Left renal cortex interstitium (tissue), 4 donors: ENCODE data around the gene TBC1D7. TPM values are rescaled to one million over a fixed set of nuclear protein-coding genes. Genes with fewer than 3 reads are reported as not detected.

Source experiments
- DNase-seq, 4 donors: peaks; one replicate each; pipeline ENCODE4 v3.0.0-alpha.2; 2013; ENCODE audit warnings: low read depth in 4 of 4, low spot score in 2 of 4, missing footprints in 1 of 4
- polyA plus RNA-seq, 4 donors: library from polyadenylated mRNA; unstranded; fragments of 120-200 nt; gene quantifications; one replicate each; pipeline ENCODE4 v1.2.1, GENCODE V29; 2013; ENCODE audit not compliant: insufficient read length in 4 of 4

TBC1D7 gene
- 10 to 100 TPM; 26.2 to 42.4 (median 38.5) TPM for polyA plus RNA-seq

DNA sequence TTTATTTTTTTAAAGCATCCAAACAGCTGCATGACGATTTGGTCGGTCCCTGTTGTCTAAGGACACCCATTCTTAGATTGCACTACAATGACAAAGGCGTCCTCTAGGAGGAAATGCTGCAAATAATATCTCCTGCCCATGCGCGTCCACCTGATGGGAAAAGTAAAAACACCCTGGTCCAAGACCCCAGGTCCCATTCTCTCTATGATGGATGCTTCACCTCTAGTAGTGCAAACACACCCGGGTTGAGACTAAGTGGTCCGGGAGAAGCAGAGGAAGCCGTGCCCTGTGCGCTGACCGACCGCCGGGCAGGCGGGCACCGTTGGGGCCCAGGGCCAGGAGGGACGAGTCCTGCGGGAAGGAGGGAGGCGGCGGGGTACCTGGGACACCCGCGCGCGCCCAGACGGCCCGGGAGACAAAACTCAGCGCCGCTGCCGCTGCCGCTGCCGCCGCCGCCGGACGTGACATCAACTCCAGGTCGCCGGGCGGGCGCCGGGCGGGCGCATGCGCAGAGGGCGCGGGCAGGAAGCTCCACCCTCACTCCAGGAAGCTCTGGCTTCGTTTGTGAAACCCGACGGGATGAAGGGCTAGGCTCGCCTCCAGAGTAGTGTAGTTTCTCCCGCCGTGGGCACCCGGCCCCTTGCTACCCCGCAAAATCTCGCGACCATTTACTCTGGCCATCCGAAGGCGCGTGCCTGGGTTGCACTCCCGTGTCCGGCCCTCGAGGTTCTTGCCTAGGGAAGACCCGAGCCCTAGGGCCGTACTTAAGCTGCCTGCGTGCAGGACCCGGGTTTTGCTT, at the start of gene TBC1D7:
TSS of gene TBC1D7 (minus strand) at position 462 of the 799 bp plus-strand sequence. CDS start 1,639 bp downstream, outside the sequence.
- DNase-seq = peak; percentile 75 to 82 (median 79)

DNA sequence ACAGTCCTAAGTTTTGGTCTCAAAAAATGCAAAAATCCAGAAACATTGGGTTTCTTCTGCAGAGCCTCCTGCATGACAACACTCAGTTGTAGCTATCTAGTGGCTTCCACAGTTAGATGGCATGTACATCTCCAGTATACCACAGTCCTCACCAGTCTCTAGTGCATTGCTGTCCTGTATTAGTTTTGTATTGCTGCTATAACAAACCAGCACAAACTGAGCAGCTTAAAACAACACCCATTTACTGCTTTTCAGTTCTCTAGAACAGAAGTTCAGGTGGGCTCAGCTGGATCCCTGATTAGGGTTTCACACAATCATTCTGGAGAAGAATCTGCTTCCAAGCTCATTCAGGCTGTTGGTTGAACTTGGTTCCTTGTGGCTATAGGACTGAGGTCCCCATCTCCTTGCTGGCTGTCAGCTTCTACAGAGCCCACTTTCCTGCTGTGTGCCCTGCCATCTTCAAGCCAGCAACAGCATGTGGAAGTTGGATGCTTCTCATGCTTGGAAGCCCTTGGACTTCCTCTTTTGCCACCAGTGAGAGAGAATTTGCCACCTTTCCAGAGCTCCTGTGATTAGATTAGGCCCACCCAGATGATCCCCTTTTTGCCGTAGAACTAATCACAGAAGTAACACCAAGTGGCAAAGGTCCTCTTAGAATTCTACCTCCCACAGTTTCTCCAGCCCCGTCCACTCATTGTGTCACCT, 48.9 kb upstream of the TBC1D7 start:
- DNase-seq = no peak

DNA sequence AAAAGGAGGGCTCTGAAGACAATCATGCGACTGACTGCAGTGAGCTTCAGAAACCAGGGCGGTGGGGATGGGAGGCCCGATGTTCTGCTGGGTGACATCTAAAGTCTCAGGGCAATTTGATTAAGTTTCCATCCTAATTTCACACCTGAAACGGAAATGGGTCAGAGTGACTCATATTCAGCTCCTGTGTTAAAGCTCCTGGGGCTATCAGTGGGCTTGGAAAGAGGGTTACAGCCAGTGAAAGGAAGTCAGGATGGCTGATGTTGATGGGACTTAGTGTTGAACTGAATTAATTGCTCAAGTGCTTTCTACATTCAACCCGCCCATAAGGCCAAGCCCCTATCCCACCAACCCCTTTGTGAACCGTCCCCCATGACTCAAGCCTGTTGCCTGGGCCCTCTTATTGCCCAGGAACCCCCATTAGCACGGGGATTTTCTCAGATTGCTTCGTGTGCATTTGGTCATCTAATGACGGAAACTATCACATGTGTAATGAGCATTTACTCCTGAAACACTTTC, 47.1 kb upstream of the TBC1D7 start:
- no peak for DNase-seq

DNA sequence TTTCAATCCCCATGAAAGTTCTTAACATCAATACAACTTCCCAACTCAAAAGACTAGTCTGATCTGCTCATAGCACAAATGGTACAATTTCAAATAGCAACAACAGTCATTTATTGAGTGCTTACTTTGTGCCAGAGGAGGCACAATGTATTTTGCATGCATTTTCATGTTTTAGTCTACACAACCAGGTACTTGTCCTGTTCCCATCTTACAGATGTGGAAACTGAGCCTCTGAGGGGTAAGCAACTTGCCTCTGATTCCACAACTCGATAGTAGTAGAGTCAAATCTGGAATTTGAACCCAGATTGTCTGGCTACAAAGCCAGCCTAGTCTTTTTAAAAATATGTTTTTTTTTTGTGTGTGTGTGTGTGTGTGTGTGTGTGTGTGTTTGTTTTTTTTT, 45.6 kb upstream of the TBC1D7 start:
- DNase-seq = no peak

DNA sequence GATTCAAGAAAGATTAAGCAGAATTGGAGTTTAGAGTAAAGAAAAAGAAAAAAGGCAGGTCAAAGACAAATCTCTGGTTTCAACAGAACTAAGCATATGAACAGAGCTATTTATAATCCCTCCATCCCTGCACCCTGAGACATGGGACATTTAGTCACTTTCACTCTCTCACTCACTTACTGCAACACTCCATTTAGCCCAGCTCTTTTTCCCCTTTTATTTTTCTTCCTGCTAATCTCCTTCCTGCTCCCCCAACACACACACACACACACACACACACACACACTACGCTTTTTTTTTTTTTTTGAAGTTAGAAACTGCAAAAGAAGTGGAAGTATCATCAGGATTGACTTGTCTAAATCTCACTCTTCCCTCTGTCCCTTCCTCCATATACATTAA, 45.1 kb upstream of the TBC1D7 start:
- no peak for DNase-seq

DNA sequence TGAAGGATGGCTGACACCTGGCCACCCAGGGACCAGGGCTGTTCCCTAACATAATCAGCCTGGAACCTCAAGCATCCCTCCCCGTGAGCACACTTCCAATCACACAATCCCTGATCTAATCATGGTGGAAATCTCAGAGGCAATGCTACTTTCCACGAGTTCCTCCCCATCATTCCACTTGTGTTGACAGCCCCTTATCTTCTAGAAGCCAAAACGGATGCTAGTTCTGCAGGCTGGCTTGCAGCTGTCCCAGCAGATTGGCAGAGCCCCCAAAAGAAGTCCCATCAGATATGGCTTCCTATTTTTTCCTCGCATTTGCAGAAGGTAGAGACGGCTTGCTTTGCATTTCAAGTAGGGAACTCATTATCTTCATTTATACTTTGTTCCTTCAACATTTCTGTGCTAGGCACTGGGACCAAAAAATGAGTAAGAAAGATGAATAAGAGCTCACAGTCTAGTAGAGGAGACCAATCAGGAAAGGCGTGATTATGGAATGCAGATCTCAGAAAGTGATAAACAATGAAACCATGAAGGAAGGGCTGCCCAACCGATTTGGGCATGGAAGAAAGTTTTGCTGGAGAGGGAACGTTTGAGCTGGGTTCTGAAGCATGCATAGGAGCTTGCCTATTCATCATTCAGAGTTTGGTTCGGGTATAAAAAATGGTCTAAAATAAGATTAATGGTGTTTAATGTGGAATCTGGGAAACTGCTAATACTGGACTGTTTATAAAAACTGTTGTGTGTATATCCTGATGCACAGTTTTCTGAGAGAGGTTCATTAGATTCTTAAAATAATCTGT, 44.6 kb upstream of the TBC1D7 start:
- DNase-seq = no peak

DNA sequence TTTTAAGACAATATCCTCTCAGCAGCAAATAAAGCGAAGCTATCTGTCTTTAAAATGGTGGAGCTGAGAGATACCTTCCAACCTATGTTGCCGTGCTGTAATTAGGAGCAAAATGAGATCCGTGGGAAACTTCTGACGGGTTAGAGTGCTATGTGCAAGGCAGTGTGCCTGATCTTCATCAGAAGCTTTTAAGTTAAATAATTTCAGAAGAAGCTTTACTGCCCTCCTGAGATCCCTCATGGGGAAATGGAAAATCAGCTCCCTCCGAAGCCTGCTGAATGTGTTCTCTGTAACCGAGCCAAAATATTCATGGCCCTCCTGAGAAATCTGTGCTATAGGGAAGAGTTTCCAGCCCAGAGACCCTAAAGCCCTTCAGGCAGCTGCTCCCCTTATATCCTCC, 43.7 kb upstream of the TBC1D7 start:
- no peak for DNase-seq

DNA sequence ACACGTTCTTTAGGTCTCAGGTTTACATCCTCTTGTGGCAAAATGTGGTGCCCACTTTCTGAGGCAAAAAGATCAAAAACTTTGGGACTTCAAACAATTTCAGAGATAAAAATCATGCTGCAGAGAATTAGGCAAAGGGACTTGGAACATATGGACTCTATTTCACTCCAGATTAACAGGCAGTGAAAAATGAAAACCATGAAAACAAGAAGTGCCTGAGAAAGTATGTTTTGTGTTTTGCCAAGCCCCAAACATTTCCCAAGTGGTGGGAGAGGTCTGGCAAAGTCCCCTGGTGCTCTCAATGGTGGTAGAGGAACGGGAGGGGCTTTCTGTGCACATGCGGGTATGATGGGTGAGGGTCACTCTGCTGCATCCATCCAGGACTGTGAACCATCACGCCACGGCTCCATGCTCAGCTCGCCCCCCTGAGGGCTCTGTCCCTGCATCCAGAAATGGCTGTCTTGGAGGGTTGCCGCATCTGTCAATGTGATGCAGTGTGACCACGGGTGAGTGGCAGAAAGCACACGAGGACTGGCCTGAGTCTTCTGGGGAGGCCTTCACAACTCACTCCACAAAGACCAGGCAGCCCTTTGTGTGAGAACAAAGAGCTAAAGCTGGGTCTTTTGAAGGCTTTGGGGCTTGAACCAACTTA, 43.2 kb upstream of the TBC1D7 start:
- no peak for DNase-seq

DNA sequence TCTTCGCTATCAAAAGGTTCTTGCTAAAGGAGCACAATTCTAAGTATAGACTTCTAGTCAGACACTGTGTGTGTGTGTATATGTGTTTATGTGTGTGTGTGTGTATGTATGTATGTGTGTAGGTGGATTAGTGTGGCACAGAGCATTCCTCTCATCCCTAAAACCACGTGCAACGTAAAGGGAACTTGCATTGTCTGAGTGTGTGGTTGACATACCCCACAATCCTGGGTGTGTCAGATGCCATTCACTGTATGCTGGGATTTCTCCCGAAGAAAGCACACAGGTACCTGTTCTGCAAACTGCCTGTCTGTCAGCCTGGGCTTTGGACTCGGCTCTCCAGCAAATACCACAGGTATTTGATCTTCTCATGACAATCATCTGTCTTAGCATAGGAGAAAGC, 42.3 kb upstream of the TBC1D7 start:
- DNase-seq = no peak

DNA sequence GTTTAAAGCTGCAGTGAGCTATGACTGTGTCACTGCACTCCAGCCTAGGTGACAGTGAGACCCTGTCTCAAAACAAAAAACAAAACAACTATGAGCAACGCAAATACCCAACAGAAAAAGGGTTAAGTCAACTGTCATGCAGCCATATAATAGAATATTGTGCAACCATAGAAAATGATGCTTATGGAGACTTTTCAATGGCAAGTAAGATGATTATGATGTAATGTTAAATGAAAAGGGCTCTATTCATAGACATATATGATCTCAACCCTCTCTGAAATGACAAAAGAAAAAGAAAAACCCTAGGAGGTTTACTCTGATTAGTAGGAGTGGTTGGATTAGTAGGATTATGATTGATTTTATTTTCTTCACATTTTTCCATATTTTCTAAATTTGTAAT, 41.3 kb upstream of the TBC1D7 start:
- no peak for DNase-seq

DNA sequence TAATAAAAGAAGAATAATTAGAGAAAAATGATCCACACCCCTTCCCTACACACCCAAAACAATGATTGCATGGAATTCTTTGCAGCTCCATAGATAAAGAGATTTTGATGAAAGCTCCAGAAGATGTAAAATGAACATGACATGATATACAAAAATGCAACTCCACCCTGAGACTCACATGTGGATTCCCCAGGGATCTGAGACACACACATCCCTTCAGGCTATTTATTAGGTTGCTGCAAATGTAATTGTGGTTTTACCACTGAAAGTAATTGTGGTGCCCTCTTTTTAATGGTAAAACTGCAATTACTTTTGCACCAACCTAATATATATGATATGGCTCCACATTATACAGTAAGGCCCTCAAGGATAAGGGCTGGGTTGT, 40.4 kb upstream of the TBC1D7 start:
- no peak for DNase-seq

DNA sequence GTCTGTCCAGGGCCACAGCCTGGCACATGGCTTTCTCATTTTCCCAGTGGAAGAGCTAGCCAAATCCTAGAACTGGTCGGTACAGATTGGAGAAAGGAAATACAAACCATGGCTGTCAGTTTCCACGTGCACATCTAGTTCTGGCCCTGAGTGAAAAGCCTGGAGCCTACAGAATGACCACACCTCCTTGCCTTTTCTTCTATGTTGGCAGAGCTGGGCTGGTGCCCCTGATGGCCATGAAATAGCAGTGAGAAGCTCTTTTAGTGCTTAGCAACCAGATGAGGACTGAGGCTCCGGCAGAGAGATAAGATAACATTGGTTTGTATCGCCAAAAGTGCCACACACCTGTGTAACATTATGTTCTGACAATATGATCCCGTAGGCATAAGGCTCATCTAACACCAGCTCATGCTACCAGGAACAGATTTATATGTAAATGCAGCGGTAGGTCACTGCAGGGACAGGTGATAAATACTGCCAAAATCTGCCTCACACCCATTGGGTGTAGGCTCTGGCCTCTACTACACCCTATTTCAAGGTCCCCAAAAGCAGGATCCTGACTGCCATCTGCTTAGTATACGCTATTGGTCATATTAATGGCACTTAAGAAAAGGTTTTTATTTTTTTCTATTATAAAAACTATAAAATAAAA, 39.9 kb upstream of the TBC1D7 start:
- no peak for DNase-seq

DNA sequence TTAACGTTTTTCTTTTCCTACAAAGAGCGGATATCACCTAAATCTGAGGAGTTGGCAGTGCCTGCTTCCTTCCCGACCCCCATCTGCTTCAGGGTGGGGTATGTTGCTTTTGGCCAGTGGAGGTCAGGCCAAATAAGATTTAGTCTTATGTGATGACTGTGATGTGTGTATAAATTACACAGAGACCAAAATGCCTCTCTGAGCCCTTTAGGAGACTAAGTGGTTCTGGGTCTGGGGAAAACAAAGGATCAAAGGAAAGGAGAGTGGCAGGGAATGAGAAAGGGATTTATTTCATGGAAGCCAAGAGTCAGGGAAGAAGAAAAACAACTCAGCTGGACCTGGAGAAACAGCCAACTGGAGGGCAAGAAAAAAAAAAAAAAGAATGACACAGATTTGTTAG, 39.1 kb upstream of the TBC1D7 start:
- no peak for DNase-seq

DNA sequence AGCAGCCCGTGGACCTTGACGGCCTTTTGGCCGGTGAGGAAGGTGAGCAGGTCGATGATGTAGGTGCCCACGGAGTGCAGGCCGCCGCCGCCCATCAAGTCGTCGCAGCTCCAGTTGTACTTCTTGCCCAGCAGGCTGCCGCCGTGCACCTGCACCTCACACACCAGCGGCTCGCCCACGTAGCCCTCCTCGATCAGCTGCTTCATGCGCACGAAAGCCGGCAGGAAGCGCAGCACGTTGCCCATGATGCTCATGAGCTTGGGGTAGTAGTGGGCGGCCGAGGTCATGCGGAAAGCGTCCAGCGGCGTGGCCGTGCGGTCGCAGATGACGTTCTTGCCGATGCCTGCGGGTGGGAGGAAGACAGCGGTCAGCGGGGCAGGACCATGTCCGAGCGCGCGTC, 37.0 kb upstream of the TBC1D7 start:
- DNase-seq = no peak

DNA sequence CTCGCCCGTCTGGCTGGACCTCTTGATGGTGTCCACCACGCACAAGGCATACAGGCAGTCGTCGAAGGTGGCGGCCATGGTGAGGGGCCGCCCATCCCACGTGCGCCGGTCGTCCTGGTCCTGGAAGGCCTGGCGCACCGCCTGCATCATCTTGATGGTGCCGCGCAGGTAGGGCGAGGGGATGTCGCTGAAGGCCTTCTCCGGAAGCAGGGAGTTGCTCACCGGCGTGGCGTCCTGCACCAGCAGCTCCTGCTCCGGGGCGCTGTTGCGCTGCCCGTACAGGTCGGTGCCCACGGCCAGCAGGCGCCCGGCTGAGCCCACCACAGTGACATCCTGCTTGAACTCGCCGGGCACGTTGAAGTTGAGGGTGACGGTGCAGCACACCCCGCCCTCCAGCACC, 36.5 kb upstream of the TBC1D7 start:
- DNase-seq = no peak

DNA sequence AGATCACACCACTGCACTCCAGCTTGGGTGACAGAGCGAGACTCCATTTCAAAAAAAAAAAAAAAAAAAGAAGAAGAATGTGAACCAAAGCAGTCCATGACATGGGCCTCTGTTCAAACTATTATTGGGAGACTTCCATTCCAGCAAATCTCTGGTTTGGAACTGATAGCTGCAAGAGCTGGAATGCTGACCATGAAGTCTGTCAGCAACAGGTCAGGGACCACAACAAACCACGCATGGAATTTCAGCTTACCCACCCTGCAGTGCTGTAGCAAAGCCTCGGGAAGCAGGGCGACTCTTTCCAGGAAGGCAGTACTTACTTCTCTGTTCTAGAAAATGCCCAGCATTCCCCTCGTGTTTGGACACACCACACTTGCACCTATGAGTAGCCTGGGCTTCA, 34.1 kb upstream of the TBC1D7 start:
- no peak for DNase-seq

DNA sequence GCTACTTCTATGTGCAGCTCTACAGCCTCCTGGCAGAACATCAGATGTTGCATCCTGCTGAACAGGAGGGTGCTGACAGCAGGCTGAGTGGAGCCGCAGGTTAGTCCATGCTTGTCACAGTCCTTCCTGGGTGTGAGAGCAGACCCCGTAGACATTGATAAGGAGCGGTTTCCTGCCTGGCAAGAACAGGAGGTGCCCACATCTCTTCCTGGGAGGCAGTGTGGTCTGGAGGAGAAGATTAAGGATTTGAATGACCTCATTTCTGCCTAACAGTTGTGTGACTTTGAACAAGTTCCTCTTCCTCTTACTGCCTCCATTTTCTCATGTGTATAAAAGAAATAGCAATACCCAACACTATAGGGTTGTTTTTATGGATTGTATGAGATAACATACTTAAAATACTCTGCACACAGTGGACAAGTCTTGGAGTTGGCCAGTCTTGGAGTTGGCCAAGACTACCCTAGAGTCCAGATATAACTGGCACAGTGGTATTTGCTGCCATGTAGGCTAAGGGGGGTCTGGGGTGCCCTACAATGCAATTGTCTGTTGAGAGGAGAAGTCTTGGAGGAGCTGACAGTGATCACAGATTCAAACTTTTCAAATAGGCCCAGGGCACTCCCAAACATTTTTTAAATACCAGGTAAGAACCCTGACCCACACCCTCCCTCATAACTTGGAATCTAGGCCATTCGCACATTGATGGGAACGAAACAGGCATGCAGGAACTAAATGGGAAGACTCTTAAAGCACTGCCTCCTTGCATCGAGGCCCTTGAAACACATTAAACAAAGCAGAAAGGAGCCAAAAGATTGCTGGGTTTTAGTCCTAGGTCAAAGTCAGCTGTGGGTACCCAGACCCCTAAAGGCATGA, 32.6 kb upstream of the TBC1D7 start:
- DNase-seq = no peak

DNA sequence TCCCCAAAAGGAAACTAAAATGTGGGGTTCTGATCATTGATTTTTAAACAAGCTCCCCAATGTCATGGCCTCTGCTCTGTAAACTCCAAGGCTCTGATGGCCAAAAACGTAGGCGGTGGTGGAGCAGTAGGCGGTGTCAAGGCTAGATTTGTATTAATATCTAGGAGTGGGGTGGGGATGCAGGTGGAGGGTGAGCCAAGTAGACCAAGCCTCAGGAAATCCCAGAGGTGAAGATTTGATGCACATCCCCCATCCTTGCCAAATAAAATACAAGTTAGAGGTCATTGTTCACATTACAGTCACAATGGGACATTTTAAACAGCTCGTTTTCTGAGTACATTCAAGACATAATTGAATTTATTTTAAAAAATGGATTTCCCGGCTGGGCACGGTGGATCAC, 30.9 kb upstream of the TBC1D7 start:
- DNase-seq = no peak

DNA sequence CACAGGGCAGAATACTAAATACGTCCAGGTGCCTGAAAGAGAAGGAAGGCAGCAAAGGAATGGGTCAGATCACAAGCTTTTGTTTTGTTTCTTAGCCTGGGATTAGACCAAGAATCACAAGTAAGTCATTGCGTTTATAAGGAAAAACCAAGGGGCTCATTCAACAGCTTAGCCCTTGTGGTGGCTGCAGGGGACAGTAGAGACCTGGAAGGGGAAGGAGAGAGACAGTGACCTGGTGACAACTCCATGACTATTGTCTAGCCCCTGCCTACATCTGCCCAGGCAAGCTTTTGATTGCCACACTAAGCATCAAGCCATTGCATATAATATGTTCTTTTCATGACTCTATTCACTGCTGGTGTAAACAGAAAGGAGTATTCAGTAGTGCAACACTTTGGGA, 30.2 kb upstream of the TBC1D7 start:
- DNase-seq = no peak
